Measurements from ENCODE around the gene CACNB4.
"Not testable (repeated sequence)": the region's sequence is repeated elsewhere in the genome, so short reads cannot be mapped to it uniquely, and the experiment has no call there.

The CACNB4 gene

DNA sequence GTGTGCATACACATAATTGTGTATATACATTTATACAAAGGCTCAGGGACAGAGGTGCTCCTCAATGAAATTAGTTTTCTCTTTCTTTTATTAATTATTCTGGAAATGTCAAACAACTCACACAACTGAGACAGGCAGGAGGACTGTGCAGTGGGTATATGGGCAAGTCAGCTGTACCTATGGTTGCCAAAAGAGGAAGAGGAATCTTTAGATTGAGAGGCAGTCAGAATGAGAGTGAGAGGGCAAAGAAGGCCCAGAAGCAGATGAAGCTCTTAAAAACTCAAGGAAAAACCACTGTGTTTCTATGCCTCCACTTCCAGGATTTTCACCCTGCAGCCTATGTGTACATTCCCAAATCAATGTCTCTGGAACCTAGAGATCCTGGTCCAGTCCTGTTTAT is 79.1 kb downstream of the CACNB4 start:
- no peak for DNase-seq (ENCODE audit: low read depth in 2 of 2)

DNA sequence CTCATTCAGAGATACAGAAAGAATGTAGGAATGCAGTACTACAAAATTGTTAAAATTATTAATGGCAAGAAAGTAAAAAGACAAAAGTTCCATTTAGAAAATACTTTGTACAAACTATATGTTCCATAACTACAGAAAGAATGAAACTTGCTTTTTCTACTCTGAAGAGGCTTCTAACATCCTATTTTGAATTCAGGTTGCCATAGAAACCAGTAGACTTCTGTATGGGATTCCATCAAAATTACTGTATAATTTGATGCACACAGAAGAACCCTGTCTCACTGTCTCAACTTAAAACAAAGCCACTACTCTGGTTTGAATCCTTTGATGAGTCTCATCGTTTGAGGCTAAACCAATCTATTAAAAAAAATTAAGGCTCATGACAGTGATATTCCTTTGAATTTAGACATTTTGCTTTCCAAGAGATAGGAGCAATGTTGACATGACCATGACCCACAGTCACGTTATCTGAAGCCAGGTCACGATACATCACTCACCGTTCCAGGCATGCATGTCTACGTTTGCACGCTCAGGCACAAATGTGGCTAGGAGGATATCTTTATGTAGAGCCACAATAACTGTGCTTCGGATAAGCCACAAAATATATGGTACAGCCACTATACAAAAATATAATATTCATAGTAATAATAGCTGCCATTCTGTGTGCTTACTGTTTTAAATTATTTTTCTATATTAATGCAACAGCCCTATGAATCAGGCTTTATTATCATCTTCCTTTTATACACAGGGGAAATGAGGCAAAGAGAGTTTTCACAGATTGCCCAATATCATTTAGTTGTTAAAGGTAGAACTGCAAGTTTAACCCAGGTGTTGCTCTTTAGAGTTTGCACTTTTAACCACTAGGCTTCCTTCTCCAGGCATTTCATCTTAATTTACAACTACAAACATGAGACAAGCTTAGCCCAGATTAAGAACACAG is 82.4 kb downstream of the CACNB4 start:
- DNase-seq (ENCODE audit: low read depth in 2 of 2), result no peak

DNA sequence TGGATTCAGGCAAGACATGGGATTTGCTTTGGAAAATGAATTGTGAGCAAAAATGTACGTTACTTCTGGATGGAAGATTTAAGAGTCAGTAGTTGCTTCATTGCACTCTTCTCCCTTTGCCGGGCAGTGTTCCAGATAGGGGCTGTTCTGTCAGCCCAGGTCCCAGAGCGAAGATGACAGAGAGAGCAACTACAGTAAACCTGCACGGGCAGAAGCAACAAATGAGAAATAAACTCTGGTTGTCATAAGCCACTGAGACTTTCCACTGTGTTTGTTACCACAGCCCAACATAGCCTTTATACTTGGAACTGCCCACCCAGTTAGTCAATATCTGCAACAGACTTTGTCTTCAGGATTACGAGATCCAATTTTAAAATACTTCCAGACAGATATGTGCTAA is 83.3 kb downstream of the CACNB4 start:
- no peak for DNase-seq (ENCODE audit: low read depth in 2 of 2)

DNA sequence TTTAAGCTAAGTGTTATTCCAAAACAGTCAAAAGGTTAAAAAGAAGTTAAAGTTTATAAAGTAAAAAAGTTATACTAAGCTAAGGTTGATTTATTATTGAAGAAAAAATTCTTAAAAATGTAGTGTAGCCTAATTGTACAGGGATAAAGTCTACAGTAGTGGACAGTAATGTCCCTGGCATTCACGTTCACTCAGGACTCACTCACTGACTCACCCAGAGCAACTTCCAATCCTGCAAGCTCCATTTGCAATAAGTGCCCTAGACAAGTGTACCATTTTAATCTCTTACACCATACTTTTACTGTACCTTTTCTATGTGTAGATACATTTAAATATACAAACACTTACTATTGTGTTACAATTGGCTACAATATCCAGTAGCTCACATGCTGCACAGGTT is 86.1 kb downstream of the CACNB4 start:
- DNase-seq (ENCODE audit: low read depth in 2 of 2), result no peak

DNA sequence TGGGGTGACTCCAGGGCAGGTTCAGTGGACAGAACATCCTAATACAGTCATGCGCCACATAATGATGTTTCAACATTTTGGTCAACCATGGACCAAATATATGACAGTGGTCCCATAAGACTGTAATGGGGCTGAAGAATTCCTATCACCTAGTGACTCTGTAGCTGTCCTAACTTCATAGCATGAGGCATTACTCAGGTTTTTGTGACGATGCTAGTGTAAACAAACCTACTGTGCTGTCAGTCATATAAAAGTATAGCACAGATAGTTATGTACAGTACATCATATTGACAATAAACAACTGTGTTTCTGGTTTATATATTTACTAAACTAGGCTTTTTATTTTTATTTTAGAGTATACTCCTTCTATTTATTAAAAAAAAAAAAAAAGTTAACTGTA is 87.1 kb downstream of the CACNB4 start:
- no peak for DNase-seq (ENCODE audit: low read depth in 2 of 2)

DNA sequence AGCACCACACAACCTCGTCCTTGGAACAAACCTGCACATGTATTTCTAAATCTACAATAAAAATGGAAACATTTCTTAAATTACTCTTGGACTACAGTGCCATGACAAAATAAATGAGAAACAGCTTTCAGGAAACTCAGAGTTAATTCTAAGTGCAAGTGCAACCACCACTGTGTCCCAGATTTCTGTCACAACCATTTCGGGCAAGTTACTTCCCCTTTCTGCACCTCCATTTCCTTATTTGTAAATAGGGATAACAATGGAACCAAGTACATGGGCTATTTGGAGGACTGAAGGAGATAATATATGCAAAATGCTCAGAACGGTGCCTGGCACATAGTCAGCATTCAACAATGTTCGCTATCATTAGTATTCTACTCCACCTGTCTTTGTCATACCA is 93.2 kb downstream of the CACNB4 start:
- DNase-seq (ENCODE audit: low read depth in 2 of 2), result no peak

DNA sequence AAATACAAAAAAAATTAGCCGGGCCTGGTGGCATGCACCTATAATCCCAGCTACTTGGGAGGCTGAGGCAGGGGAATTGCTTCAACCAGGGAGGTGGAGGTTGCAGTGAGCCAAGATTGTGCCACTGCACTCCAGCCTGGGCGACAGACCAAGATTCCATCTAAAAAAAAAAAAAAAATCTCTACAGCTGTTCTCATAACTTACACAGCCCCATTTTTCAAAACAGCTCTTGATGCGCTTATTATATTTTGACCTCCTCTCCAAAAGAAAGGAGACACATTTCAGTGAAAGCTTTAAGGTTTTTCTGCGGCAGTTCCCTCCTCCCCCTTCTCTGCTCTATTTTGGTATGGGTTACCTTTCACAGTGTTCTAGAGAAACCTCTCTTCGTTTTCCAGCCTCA is 95.6 kb downstream of the CACNB4 start:
- not testable (repeated sequence) for DNase-seq (ENCODE audit: low read depth in 2 of 2)

DNA sequence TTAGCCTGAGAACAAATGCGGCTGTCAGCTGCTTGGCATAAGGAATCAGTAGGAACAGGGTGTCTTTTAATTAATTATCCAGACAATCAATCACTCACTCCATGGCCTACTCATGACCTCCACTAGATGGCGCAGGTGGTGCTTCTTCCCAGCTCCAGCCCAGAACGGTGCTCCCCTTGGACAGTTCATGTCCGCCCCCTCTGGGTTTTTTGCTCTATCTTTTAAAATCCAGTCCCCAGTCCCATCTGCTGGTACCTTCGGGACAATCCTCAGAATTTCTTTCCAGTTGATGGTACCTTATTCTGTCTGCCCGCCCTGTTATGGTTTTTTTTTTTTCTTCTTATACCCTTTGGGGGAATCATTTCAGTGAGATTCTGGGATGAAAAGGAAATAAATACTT is 99.8 kb downstream of the CACNB4 start:
- peak; percentile 15 for DNase-seq (ENCODE audit: low read depth in 2 of 2)

DNA sequence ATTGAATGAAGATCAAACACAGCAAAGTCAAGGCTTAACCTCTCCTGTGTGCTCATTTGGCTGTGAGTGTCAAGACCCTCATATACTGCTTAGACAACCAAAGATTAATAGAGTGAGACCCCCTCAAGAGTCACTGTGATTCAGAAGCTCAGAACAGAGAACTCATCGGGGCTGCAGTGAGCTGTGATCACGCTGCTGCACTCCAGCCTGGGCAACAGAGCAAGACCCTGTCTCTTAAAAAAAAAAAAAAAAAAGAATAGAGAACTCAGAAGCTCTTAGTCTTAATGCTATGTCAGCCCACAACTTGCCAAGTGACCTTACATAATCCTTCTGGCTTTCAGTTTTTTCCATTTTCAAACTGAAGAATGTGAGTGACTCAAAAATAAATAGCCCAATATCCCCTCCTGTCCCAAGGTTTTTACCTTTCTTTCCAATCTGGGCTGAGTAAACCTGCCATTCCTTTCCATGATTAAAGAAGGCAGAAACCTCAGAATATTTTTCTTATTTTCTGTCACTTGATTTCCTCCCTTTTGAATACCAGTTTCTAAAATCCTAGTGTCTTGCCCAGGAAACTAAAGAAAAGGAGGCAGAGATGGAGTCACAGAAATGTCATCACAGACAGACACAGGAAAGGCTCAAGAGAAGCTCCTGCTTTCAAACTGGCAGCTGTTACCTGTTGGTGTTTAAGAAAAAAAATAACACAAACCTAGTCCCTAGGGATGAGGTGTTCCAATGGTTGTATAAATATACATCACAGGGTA is 102.4 kb downstream of the CACNB4 start:
- DNase-seq (ENCODE audit: low read depth in 2 of 2), result no peak

DNA sequence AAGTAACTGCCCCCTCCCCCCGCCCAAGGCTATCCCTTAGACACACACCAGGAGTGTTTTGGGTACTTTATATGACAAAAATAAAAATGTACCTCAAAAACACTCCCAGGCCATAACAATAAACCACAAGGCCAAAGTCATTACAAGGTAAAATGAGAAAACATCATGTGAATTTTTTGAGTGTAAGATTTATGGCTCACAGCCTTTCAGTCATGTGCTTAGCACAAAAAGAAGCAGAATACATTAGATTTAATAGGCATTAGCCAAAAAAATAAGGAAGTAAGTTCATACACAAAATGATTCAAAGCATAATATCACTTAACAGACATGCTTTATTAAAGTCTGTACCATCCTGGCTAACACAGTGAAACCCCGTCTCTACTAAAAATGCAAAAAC is 103.7 kb downstream of the CACNB4 start:
- no peak for DNase-seq (ENCODE audit: low read depth in 2 of 2)

DNA sequence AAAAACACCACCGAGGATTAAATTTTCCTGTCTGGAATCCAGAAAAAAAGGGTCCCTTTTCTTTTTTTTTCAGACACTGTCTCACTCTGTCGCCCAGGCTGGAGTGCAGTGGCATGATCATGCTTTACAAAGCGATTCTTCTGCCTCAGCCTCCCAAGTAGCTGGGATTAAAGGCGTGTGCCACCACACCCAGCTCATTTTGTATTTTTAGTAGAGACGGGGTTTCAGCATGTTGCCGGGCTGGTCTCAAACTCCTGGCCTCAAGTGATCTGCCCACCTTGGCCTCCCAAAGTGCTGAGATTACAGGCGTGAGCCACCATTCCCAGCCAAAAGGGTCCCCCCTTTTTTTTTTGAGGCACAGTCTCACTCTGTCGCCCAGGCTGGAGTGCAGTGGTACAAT is 104.7 kb downstream of the CACNB4 start:
- not testable (repeated sequence) for DNase-seq (ENCODE audit: low read depth in 2 of 2)

DNA sequence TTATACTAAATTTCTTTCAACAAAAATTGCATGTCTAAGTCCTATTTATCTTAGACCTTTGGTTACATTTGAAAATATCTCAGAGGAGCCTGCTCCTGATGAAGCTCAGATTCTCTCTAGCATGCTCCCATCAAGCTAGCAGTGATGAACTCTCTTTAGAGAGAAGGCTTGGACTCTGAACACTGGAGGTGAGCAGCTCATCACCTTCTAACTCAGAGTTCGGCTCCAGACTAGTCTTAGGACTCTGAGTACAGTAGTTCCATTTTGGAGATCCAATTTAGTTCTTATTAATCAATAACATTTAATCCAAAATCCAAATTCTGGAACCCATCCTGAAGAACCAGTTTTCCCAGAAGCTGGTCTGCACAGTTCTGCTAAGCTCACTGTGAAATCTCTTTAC is 107.8 kb downstream of the CACNB4 start:
- no peak for DNase-seq (ENCODE audit: low read depth in 2 of 2)

DNA sequence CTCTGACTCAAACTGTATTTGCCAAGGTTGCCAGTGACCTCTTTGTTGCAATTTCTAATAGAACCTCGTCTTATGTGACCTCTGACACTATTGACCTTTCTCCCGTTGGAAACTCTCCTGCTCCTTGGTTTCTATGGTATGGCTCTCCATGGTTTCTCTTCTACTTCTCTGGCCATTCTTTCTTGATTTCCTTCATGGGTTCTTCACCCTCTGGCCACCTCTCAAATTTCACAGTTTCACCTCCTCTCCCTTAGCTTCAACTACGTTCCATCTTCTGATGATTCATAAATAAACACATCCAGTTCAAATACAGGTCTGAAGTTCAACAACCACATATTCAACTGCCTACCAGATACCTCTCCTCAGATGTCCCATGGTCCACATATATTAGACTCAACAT is 109.5 kb downstream of the CACNB4 start:
- no peak for DNase-seq (ENCODE audit: low read depth in 2 of 2)

DNA sequence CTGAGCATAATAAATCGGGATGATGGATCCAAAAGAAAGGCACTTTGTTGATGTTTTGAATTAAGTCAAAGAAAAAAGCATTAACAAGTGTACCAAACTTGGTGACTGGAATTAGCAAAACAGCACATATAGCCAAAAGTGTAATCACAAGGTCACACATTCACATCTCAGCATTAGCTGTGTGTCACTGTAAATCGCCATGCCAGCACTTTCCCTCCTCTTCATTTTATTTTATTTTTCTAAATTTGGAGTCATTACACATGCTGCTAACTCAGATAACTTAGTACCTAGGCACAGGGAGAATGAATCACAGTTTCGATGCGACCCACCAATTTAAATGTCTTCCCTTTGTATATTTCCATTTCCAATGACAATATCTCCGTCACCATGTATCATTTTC is 111.4 kb downstream of the CACNB4 start:
- DNase-seq (ENCODE audit: low read depth in 2 of 2), result no peak

DNA sequence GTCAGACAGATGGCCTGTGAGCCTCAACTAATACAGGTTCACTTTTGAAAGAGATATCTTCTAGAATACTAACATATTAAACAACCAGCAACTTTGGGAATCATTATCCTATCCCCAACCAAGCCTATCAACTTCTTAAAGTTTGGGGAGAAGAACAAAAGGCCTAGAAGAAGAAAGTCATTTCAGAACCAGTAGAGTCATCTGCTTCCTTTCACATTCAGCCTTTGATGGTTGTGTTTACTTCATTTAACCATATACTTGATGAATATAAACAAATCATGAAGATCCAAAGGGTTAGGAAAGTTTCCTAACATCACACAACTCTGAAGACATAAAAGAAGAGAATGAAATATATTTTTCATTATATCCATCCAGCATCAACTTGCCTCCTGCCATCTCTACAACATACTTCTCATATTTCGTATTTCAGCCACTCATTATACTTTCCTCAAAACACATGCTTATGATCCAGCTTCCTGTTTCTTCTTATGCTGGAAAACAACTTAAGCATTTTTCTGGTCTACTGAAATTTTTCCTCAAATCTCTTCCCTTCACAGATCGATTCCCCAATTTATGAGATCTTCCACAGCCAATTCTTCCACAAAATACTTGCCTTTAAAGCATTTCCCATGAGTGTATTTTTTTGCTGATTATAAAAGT is 114.3 kb downstream of the CACNB4 start:
- no peak for DNase-seq (ENCODE audit: low read depth in 2 of 2)

DNA sequence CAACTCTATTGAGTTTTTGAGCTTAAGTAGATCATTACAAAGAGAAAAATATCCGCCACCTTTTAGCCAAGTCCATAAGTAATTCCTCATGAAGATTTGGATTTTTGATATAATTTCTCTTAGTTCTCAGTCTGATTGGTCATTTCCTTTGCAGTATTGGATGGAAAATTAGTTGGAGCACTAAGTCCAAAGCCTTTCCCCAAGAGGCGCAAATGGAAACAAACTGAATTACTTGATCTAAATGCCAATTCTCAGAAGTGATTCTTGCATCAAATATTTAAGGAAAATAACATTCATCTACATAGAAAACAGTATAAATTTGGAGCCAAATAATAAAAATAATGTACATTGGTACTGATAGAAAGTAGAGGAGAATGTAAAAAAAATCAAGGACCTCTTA is 115.6 kb downstream of the CACNB4 start:
- no peak for DNase-seq (ENCODE audit: low read depth in 2 of 2)

DNA sequence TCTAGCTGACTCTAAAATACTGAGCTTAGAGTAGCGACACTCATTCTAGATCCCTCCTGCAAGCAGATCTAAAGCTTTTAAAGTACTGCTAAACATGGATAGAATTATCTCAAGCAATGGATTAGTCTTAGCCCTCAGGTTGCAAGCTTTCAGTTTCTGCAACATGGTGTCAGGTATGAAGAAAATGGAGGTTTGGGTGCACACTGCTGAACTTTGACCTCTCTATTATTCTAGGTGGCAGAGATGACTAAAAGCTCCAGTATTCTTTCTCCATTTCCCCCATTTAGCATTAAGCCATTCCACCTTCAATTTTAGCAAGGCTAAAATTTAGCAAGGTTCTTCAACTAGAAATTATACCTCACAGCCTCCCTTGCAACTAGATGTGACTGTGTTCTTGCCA is 117.0 kb downstream of the CACNB4 start:
- no peak for DNase-seq (ENCODE audit: low read depth in 2 of 2)

DNA sequence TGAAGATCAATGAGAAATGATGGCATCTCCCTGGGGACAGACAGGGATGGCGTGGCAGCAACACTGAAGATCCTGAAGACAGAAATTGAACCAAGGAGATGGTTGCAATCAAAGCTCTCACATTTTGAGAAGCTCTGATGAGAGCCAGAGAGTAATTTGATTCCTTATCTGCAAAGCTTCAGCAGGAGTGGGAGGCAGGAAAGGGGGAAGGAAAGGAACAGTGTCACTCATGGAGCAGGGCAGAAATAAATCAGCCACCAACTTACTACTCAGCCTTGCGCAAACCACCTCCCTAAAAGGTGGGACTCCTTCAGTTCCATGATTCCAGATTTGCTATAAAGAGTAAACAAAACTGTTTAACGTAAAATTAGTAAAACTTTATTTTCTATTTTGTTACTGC is 119.2 kb downstream of the CACNB4 start:
- no peak for DNase-seq (ENCODE audit: low read depth in 2 of 2)

DNA sequence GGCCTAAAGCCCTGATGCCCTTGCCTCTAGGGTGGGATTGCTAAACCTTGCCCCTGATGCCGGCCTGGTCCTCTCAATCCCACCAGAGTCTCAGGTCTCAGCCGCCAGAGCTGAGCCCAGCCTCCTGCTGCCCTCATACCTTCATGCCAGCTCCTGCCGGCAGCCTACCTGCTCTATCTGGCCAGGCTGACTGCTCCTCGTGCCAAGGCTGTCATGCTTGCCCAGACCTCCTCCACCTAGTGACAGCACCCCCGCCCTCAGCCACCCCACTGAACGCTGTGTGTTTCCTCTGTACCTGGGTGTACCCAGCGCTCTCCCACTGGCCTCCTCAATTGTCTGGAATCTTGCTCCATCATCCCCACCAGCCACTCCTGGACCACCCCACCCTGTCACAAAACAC is 120.1 kb downstream of the CACNB4 start:
- no peak for DNase-seq (ENCODE audit: low read depth in 2 of 2)

DNA sequence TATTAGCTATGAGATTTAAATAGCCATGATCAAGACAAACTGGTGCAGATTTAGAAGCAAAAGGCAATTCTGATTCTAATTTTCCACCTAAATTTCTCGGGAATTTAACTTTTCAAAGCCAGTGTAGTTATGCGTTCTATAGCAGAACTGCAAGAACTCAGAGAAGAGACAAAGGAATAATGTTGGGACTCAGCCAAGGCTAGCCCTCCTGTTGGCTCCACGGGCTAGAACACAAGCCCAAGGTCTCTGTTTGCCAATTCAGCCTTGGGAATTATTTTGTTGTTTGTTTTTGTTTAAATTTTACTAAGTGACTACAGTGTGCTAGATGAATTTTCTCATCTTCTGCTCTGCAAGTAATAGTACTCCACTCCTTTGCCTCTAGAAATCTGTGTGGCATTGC is 121.2 kb downstream of the CACNB4 start:
- no peak for DNase-seq (ENCODE audit: low read depth in 2 of 2)

DNA sequence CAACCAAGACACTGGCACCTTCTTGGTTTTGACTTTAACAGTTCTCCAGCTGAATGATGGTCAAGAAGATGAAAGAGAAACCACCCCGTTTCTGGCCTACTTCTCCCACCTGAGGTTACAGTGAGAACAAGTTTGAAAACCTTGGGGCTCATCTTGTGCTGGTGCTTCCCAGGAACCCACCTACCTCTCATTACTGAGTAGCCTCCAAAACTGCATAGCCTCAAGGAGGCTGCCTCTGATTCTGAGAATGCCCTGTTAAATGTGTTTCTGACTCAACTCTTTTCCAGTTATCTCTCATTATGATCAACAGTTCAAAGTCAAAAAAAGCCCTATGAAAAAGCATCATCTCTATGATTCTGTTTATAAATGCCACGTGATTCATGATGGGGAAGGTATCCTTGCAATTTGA is 121.9 kb downstream of the CACNB4 start:
- no peak for DNase-seq (ENCODE audit: low read depth in 2 of 2)

Measured in stimulated activated CD4-positive, alpha-beta T cell treated with anti-CD3 and anti-CD28 coated beads, Interleukin-1b, Interleukin-23, amount 100 ng/mL, for 4 hours (primary cell).